H1 (cell line): ENCODE data around the gene ERAP2. TPM values are rescaled to one million over a fixed set of nuclear protein-coding genes. Genes with fewer than 3 reads are reported as not detected.

Source experiments
- KDM1A ChIP-seq: fragments of 200-600, 300-600 bp; sonication (generic); IDR thresholded peaks from 2 replicates; pipeline ENCODE4 v1.7.1; 2016; ENCODE audit warnings: mild to moderate bottlenecking, low read length, borderline replicate concordance
- MAFK ChIP-seq: IDR thresholded peaks from 2 replicates; pipeline ENCODE4 v1.6.1; 2012; ENCODE audit warnings: low read depth, mild to moderate bottlenecking, improper control_type of control experiment, low read length
- POLR2A ChIP-seq, 2 experiments: IDR thresholded peaks; 1 replicate in 1 of 2; 2 replicates in 1 of 2; pipeline ENCODE4 v1.6.1; 2011; ENCODE audit warnings: low read depth in 2 of 2, low read length in 2 of 2, mild to moderate bottlenecking in 2 of 2; ENCODE audit errors: control extremely low read depth in 1 of 2
- RFX5 ChIP-seq: IDR thresholded peaks from 2 replicates; pipeline ENCODE4 v1.6.1; 2011; ENCODE audit warnings: low read depth, low read length, improper control_type of control experiment, borderline replicate concordance
- SIX5 ChIP-seq: IDR thresholded peaks from 2 replicates; pipeline ENCODE4 v1.6.1; 2011; ENCODE audit warnings: mild to moderate bottlenecking, low read depth, low read length
- polyA plus RNA-seq, 7 experiments: library from polyadenylated mRNA; depleted of rRNA in 3 of 7; stranded (reverse) in 5 of 7; unstranded in 2 of 7; fragments of >200 nt in 5 of 7; fragments of 200-250 nt in 2 of 7; gene quantifications; 1 replicate in 5 of 7; 2 replicates in 1 of 7; 4 replicates in 1 of 7; pipeline versions ENCODE4 v1.2.1 to v1.2.3, GENCODE V29; 2011 to 2013; ENCODE audit warnings: missing spikeins in 2 of 7, mixed read lengths in 2 of 7
- total RNA-seq: library from RNA; stranded (reverse); fragmentation: NEBNext Ultra II Directional; extraction: Animal tissue kit (Norgen Biotek cat#: 25700); gene quantifications from 2 replicates; pipeline ENCODE4 v1.2.1, GENCODE V29; 2021

ERAP2 gene
- total and polyA plus RNA-seq, 2 of the 8 experiments (the other 6 are each of a cell fraction or from before 2014, with no cell fraction given): 0.14 TPM; not detected in 1

- no peak for TF ChIP-seq KDM1A
- no peak for TF ChIP-seq POLR2A (IDR thresholded peaks at IDR 0.05; ENCODE audit: control extremely low read depth in 1 of 2, low read depth in 2 of 2, low read length in 2 of 2)
- no peak for TF ChIP-seq RFX5
- no peak for TF ChIP-seq SIX5
- TF ChIP-seq MAFK: no peak
Measured at GRCh38 chr5:96909003-96909402, 32.7 kb downstream of the ERAP2 start (continued).
